Islet precursor cell (in vitro differentiated cells): ENCODE measurements around the gene C16orf95.
"Not testable (repeated sequence)": the region's sequence is repeated elsewhere in the genome, so short reads cannot be mapped to it uniquely, and the experiment has no call there.

Experiments used
- DNase-seq: peaks from one replicate; pipeline ENCODE4 v3.0.0-alpha.2; 2018

The C16orf95 gene, protein sequence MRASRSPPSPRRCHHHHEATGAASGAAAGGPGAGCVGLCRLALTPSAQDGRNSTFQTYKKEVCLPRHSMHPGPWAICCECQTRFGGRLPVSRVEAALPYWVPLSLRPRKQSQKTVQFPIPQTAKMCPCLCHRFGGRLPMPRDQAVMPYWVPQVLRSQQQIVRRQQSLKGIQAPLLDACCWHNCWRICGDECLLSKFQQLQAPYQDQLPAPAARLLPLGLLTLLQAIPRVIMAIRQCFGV

DNA sequence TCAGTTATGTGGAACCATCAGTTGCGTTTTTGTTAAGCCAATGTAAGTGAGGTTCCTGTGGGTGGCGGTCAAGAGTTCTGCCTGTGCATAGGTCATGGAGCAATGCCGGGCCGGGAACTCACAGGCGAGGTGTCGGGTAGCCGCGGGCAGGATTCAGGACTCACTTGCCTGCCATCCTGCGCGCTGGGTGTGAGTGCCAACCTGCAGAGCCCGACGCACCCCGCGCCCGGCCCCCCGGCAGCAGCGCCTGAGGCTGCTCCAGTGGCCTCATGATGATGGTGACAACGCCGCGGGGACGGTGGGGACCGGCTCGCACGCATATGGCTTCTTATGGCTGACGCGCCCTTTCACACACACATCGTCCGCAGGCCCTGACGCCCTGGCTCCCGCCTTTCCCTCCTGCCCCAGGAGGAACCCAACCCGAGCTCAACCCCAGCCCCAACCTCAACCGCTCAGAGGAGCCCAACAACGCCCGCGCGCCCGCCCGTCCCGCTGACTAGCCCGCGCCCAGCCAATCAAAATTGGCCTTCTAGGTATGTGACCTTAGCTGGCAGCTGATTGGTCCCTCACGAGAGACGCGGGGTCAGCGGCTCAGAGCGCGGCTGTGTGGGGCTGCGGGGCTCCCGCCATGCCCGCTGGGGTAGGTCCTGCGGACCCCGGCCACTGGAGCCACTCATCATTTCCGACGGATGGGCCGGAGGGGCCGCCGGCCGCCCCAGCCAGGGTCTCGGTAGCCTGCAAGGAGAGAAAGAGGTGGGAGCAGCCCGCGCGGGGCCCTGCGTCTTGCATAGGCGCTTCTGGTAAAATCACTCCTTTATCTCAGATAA, at the start of gene C16orf95:
C16orf95 (minus strand) TSS at position 470 of the 827 bp plus-strand sequence; CDS start at position 320, 150 bp downstream.
- peak; percentile 98 for DNase-seq

DNA sequence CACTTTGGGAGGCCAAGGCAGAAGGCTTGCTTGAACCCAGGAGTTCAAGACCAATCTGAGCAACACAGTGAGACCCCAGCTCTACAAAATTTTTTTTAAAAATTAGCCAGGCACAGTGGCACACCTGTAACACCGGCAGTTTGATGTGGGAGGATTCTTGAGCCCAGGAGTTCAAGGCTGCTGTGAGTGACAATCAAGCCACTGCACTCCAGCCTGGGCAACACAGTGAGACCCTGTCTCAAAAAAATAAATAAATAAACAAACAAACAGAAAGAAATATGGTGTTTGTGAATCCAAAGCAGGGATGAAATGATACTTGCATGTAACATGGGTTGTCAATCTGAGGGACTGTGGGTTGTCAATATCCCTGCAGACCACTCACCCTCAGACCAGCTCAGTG, 49.7 kb upstream of the C16orf95 start:
- DNase-seq = no peak

DNA sequence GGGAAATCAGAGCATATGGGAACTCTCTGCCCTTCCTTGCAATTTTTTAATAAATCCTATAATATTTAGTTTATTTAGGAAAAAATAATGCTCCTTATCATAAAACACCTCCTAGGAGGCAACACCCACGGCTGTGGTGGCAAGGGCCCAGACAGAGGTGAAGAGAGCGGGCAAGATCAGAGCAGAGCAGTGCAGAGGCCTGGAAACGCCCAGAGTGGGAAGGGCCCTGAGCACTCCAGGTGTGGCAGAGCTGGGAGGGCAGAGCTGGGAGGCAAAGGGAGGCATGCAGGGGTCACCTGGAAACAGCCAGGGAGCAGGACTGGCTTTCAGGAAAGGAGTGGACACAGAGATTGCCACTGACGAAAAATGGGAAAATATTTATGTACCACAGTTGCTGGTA, 49.1 kb upstream of the C16orf95 start:
- no peak for DNase-seq

DNA sequence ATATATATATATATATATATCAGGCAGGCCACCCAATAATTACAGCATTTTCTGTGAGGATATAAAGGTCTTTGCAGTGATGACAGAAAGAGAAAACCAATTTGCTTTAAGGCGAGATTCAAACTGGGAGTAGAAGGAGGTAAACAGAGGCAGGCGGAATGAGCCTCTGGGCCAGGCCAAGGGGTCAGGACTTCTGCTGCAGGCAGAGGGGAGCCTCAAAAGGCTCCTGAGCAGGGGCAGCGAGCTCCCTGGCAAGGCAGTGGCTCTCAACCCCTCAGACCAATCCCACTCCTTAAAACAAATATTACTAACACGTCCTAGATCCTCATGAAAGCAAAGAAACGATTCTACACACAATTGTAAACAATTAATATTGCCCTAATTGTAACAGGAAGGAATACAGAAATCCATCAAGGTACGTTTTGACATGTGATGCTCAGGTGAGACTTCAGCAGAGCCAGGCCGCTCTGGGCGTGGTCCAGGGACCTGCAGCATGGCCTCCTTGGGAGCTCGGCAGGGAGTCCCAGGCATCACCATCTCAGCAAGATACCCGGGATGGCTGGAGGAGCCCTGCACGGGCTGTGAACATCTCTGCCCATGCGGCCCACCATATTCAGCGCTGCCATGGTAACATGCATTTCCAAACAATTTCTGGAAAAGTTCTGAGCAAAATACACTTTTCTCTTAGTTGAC, 48.0 kb upstream of the C16orf95 start:
- no peak for DNase-seq

DNA sequence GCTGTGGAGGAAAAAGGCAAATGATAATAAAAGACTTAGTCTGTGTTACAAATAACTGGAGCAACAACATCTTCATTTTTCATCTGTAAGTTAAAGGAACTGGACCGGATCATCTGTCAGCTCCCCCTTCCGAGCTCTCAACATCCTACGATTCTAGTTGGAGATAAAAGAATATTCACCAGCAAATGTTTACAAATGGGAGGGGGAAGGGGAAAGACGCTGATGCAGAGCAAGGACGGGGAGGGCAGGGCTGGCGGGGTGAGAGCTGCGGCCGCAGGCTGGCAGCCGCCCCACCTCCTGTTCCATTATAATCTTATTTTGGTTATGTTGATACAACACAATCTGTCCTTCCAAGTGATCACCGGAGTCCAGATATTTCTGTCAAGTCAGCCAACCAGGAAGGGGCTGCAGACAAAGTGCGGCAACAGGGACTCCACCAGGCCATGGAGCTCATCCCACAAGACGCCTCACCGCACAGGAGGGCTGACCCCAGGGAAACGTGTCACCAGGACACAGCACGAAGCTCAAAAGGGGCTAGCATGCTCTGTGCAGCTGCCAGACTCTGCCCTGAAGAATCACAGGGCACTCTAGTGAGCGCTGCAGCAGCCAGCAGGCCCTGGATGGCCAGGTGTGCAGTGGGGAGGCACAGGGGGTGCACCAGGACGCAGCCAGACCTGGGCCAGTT, 46.7 kb upstream of the C16orf95 start:
- DNase-seq = no peak

DNA sequence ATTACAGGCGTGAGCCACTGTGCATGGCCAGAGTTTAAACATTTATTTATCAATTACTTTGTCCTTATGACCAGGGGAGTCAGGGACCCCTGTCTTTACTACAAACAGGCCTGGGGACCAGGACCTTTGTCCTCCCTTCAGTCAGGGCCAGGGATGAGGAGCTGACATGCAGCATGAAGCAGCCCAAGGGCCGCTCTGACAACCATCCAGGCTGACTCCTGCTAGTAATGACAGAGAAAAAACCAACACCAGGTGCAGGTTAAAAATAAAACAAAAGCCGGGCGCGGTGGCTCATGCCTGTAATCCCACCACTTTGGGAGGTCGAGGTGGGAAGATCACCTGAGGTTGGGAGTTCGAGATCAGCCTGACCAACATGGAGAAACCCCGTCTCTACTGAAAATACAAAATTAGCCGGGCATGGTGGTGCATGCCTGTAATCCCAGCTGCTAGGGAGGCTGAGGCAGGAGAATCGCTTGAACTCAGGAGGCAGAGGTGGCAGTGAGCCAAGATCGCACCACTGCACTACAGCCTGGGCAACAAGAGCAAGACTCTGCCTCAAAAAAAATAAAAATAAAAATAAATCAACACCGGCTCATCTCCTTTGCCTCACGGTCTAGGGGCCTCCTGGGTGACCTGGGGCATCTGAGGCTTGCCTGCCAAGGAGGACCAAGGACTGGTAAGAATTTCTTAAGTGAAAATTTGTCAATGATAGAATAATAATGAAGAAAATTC, 45.8 kb upstream of the C16orf95 start:
- not testable (repeated sequence) for DNase-seq

DNA sequence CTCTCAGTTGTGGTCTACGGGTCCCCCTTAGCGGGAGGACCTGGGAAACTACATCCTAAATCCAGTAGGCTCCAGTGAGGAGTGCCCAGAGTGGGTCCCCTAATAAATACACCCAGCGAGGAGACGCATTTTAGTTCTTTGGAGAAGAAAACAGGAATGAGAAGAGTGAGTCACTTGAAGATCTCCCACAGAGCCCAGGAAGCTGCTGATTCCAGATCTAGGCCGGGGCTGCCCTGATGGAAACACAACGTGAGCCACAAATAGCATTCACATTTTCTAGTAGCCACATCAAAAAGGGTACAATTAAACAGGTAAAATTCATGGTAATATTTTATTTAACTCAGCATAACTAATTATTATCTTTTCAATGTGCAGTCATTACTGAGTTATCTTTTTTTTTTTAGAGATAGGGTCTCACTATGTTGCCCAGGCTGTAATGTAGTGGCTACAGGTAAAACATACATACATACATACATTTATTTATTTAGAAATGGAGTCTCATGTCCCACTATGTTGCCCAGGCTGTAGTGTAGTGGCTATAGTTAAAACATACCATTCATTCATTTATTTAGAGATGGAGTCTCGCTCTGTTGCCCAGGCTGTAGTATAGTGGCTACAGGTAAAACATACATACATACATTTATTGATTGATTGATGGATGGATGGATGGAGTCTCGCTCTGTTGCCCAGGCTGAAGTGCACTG, 44.9 kb upstream of the C16orf95 start:
- DNase-seq = no peak

DNA sequence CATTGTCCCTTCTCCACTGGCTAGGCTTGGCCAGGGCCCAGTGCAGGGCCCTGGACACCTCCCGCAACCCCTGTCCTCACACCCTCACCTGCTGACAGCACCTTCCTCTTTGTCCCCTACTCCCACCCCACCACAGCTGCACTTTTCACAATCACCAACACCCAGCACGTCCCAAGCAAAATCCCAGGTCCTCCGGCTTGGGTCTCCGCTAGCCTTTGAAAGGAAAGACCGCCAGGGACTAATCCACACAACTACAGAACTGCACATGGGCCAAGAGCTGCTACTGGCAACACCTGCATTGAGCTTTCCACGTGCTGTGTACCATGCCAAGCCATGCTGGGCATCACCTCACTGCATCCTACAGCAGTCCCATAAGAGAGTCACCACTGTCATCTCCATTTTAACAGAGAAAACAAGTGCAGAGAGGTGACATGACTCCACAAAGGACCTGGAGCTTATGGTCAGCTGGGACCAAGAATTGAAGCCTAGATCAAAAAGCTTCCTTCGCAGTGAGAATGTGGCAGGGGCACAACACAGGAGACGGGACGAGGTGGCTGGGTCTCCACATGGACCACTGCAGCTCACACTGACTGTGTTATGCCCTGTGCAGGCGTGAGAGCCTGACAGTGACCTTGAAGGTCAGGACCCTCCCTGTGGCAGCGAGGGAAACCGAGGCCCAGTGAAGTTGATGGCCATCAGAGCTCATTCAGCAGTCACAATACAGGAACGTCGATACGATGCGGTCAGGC, 43.8 kb upstream of the C16orf95 start:
- DNase-seq = no peak

DNA sequence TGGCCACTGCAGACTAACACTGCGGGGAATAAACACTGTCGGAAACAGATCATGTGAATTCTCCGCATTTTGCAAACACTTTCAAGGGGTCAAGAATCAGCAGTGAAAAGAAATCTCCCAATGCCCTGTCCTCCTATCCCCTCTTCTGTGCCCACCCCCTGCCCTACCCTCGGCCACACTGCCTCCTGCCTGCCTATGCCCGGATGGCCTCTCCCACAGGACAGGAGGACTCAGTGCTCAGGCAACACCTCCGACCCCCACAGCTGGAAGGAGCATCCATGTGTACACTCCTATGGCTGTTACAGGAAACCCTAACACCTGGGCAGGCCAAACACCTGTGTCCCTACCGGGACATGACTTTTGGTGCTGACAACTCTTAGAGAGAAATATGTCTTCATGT, 41.9 kb upstream of the C16orf95 start:
- no peak for DNase-seq

DNA sequence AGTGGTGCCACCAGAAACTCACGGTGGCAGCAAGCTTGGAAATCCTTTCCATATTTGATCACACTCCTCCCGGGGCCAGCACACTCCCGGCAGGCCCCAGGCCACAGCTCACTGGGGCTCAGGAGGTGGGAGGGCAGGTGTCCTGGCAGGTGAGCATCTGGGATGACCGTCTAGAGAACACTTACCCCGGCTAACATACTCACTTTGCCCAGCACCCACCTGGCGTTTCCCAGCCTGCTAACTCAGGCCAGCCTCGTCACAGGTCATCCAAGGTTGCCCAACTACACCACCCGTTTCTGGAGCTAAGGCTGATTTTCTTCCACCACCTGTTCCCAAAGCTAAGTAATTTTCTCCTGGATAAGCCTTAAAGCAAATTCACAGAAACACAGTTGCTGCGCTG, 41.5 kb upstream of the C16orf95 start:
- DNase-seq = no peak

DNA sequence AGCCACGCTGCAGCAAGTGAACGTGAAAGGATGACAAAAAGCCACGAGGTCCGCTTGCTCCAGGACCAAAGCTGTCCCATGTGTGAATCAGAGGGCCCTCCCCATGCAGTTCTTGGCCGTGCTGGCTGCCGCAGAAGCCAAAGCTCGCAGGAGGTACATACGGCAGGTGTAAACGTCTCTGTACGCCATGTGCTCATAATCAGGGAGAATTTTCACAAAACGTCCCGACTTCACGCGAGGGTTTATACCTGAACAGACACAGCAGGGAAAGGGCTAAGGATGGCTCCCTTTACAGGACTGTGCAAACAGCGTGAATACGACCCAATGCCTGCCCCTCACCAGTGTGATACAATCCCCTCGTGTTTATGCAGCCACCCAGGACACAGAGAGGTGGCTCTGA, 41.1 kb upstream of the C16orf95 start:
- no peak for DNase-seq

DNA sequence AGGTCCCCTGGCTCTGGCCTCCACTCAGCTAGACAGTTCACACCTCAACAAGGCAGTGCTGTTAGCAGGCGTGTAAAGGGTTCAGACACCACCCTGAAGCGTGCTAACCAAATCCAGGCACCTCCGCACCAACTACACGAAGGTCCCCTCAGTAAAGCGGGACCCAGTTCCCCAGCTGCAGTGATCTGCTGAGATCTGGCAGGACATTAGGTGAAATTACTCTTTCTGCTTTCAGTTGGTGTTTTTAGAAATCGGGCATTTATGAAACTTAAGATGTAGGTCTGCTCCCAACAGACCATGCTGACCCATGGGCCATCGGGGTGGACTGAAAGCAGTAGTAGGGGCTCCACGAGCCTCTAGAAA, 39.3 kb upstream of the C16orf95 start:
- no peak for DNase-seq

DNA sequence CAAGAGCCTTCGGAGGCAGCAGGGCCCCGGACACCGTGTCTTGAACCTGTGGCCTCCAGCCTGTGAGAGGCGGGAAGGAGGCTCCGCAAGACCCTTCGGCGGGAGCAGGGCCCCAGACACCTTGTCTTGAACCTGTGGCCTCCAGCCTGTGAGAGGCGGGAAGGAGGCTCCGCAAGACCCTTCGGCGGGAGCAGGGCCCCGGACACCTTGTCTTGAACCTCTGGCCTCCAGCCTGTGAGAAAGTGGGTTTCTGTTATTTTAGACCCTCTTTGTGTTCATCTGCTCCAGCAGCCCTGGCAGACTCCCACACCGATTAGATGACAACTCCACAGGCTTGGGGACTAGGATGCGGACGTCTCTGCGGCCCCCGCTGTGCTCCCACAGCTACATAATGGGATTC, 36.4 kb upstream of the C16orf95 start:
- DNase-seq = no peak

DNA sequence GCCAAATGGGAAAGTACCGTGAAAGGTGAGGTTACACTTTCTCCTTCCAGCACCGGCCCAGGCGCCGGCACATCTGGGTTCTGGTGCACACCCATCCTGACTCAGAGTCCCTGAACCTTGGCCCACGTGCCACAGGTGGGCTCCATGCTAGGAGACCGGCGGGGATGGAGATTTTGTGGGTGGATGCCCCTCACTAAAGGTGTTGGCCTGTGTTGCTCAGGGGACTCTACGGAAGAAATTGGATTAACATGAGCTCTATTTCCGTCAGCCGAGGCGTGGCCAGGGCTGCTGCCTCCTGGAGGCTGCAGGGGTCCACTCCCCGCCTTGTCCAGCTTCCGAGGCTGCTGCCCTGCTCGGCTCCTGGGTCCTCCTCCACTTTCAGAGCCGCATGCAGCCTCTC, 35.6 kb upstream of the C16orf95 start:
- DNase-seq = no peak

DNA sequence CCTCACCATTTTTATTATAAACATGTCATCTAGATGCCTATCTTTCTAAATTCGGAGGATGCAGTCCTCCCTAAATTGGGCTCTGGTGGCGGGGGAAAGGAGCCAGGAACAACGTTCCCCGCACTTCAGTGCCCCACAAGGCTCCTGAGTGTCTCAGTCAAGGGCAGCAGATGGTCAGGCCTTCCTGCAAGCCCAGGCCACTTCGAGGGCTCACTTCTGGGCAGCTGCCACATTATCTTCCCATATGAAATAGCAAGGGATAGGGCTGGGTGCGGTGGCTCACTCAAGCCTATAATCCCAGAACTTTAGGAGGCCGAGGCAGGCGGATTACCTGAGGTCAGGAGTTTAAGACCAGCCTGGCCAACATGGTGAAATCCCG, 34.1 kb upstream of the C16orf95 start:
- no peak for DNase-seq

DNA sequence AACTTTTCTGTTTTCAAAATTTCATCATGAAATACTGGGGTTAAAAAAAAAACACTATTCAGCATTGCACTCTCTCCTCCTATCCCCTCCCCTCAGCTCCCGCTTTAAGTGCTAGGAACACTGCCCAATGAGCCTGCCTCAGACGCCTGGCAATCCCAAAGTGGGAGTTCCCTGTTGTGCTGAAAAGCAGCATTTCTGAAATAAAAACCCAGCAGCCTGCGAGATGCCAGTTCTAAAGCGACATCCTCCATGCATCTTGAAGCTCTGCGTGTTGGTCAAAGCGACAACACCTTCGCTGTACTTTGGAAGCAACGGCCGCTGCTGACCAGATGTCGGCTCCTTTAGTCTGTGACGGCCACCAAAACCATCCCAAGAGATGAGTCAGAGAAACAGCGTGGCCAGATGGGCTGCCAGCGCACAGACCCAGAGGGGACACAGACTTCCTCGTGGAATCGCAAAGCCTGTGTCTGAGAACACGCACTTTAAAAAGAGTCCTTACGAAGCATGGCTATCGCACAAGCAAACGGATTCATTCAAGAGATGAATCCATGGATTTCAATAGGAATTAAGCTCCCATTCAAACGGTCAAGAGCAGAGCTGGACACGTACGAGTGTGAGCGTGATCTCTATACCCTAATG, 33.6 kb upstream of the C16orf95 start:
- peak; percentile 65 for DNase-seq

DNA sequence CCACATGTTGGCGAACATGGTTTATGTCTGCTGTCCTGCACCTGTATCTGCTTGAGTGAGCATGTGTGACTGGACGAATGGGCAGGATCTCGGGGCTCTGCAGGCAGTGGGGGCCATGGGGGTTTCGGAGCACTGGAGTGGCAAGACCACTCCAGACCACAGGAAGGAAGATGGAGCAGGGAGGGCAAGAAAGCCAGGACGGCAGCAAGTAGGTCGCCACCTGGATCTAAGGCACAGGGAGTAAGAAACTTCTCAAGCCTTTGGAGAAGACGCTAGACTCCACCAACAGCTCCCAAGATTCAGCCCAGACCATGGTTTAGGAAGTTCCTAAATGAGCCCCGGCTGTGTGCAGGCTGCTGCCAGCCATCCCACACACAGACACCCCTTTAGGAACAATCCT, 32.8 kb upstream of the C16orf95 start:
- DNase-seq = no peak

DNA sequence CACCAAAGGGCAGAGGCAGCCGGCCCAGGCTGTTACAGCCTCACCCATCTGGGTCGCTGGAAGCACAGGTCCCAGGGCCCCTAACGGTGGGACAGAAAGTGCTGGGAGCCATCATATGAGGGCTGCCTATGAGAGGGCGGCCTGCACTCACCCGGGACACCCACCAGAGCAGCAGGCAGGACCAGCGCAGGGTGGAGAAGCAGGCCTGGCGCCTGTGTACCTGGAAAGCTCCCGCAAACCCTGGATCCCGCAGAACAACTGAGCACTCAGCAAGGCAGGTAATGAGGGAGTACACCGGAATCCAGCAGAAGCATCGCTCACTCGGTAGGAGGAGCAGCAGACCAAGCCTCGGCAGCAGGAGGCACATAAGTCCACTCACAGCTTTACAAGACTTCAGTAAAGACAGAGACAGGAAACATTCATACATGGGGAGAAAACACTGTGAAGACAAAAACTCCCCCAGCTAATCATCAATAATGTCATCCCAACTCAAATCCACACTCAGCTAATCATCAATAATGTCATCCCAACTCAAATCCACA, 31.5 kb upstream of the C16orf95 start:
- no peak for DNase-seq

DNA sequence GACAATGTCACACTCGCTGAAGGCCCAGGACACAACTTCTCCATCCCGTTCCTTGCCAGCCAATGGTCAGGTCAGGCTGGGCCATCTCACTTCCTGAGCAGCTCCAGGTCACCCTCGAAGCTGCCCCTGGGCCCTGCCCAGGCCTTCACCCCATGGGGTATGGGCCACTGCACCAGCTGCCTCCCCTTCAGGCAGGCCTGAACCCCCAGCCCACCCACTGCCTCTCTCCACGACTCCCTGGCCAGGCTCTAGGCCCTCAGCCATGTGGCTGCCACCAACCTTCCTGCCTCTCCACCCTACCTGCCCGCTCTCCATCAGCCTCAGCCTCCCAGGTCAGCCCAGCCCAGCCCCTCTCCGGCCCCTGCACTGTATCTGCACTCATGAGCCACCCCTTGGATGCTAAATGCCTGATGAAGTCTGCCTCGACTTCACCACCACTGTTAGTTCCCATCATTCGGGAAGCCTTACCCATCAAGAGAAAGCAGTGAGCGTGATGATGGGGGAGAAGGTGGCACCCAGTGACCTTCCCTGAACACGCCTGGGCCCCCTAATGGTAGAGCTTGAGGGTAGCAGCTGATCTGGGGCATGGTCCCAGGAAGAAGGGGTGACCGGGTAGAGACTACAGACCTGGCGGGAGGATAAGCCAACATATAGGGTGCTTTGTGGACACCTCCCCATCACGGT, 30.9 kb upstream of the C16orf95 start:
- DNase-seq = no peak

DNA sequence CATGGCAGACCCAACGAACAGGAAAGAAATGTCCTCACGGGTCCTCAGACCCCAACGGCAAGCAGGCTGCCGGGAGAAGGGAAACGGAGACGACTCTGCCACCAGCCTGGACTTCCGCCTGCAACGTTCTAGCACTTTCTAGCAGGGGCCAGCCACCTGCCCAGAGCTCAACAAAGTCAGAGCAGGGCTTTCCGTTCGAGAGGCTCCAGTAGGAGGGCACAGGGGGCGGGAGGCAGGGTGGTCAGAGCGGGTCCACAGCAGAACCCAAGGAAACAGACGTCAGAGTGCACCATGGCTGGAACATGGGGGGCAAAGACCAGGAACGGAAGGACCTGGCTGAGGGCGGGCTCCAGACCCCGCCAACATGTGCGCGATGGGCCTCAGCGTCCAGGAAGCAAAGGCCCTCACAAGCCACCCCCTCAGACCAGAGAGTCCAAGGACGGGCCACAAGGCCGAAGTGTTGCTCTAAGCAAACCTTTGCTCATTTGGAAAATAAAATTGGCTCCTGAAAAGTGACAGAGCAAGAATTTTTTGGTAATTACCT, 29.4 kb upstream of the C16orf95 start:
- no peak for DNase-seq
